ENCODE results near the gene DLK1. TPM values are rescaled to one million over a fixed set of nuclear protein-coding genes. Genes with fewer than 3 reads are reported as not detected.

DLK1 gene
- total RNA-seq, 1 donor from 2014 or later = 4.4 TPM

GRCh38 chr14:100738704-100739131 lies 12.0 kb downstream of the DLK1 start:
- no peaks in the 10 kb centered on the region for H3K9me3 Mint-ChIP-seq
- H3K27ac Mint-ChIP-seq (ENCODE audit: unreplicated experiment) = no peak overlapping the region
- no peak overlapping the region for H3K4me3 Mint-ChIP-seq
- no peaks in the 10 kb centered on the region for H3K36me3 Mint-ChIP-seq (ENCODE audit: low read depth)
- no peak for TF ChIP-seq CTCF (conservative IDR thresholded peaks at IDR 0.05)
- DNase-seq (ENCODE audit: low read depth, low spot score) = no peak
- peaks cover 6% of the 10 kb centered on the region for H3K4me1 Mint-ChIP-seq
- no peaks in the 10 kb centered on the region for H3K27me3 Mint-ChIP-seq (ENCODE audit: low read depth)

- no peak overlapping the region for H3K27ac Mint-ChIP-seq (ENCODE audit: unreplicated experiment)
- H3K27me3 Mint-ChIP-seq (ENCODE audit: low read depth) = no peaks in the 10 kb centered on the region
- no peaks in the 10 kb centered on the region for H3K9me3 Mint-ChIP-seq
- DNase-seq (ENCODE audit: low read depth, low spot score) = no peak
- no peak for TF ChIP-seq CTCF (conservative IDR thresholded peaks at IDR 0.05)
- peaks cover 6% of the 10 kb centered on the region for H3K4me1 Mint-ChIP-seq
- H3K36me3 Mint-ChIP-seq (ENCODE audit: low read depth) = no peaks in the 10 kb centered on the region
- no peak overlapping the region for H3K4me3 Mint-ChIP-seq
Observed at GRCh38 chr14:100739306-100739705, 12.6 kb downstream of the DLK1 start.

DNA sequence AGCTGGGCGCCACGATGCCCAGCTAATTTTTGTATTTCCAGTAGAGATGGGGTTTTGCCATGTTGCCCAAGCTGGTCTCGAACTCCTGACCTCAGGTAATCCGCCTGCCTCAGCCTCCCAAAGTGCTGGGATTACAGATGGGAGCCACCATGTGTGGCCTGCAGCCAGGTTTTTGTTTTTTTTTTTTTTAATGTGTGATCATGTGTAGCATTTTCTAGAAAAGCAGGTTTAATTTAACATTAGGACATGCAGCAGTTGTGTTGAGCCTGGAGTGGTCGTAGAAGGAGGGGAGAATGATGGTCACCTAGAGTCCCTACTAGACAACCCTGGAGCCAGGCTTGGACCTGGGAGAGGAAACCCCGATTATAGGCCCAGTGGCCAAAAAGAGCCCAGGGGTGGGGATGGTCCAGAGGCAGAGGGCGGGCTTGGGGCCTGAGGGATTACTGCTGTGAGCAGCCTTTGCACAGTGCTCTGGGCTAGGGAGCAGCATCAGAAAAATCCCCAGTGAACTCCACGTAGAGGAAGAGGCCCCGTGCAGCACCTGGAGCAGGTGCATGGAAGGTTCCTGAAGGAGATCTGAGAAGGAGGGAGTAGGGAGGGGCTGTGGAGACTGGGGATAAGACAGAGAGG lies 13.6 kb downstream of the DLK1 start:
- Mint-ChIP-seq H3K36me3 (ENCODE audit: low read depth) (no peaks in the 10 kb centered on the region), H3K4me1 (peaks cover 6% of the 10 kb centered on the region), H3K4me3 (no peak overlapping the region), H3K9me3 (no peaks in the 10 kb centered on the region), H3K27ac (ENCODE audit: unreplicated experiment) (no peak overlapping the region), H3K27me3 (ENCODE audit: low read depth) (no peaks in the 10 kb centered on the region)
- TF ChIP-seq CTCF (conservative IDR thresholded peaks at IDR 0.05) = no peak
- DNase-seq (ENCODE audit: low read depth, low spot score) = no peak

- no peaks in the 10 kb centered on the region for H3K27me3 Mint-ChIP-seq (ENCODE audit: low read depth)
- H3K27ac Mint-ChIP-seq (ENCODE audit: unreplicated experiment) = no peak overlapping the region
- H3K4me3 Mint-ChIP-seq = no peak overlapping the region
- no peaks in the 10 kb centered on the region for H3K9me3 Mint-ChIP-seq
- no peak for TF ChIP-seq CTCF (conservative IDR thresholded peaks at IDR 0.05)
- no peaks in the 10 kb centered on the region for H3K36me3 Mint-ChIP-seq (ENCODE audit: low read depth)
- peaks cover 6% of the 10 kb centered on the region for H3K4me1 Mint-ChIP-seq
- no peak for DNase-seq (ENCODE audit: low read depth, low spot score)
Observed at GRCh38 chr14:100740929-100741328, 14.2 kb downstream of the DLK1 start.

DNA sequence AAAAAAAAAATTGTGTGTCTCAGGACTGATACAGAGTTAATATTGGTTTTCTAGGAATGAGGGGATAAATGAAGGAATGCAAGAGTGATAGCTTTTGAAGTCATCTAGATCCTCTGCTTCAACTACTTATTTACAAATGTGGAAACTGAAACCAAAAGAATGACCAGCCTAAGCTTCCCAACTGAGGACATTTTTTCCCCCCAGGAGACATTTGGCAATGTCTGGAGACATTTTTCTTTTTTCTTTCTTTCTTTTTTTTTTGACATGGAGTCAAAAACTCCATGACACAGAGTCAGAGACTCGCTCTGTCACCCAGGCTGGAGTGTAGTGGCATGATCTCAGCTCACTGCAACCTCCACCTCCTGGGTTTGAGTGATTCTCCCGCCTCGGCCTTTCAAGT lies 15.3 kb downstream of the DLK1 start:
- H3K27ac Mint-ChIP-seq (ENCODE audit: unreplicated experiment) = no peak overlapping the region
- TF ChIP-seq CTCF (conservative IDR thresholded peaks at IDR 0.05) = no peak
- no peaks in the 10 kb centered on the region for H3K36me3 Mint-ChIP-seq (ENCODE audit: low read depth)
- H3K27me3 Mint-ChIP-seq (ENCODE audit: low read depth) = no peaks in the 10 kb centered on the region
- peaks cover 6% of the 10 kb centered on the region for H3K4me1 Mint-ChIP-seq
- H3K9me3 Mint-ChIP-seq = no peaks in the 10 kb centered on the region
- no peak for DNase-seq (ENCODE audit: low read depth, low spot score)
- no peak overlapping the region for H3K4me3 Mint-ChIP-seq

Measured in neural crest cell (in vitro differentiated cells).